Activated CD4-positive, alpha-beta T cell treated with anti-CD3 and anti-CD28 coated beads, Interleukin-2, amount 10 ng/mL, durations not matched to agents 7 days and 5 days (primary cell): ENCODE results near the gene TFF3. TPM values are rescaled to one million over a fixed set of nuclear protein-coding genes. Genes with fewer than 3 reads are reported as not detected.
"Not testable (repeated sequence)": the region's sequence is repeated elsewhere in the genome, so short reads cannot be mapped to it uniquely, and the experiment has no call there.

Experiments
- CTCF ChIA-PET: fragments of 350-600 bp; sonication (Branson Sonifier 250); formaldehyde crosslinking; loops from one replicate; lab custom pipeline; 2021; ENCODE audit warnings: antibody characterized with exemption; lab: Charles Lee
- POLR2A ChIA-PET: fragments of 350-600 bp; sonication (Branson Sonifier 250); formaldehyde crosslinking; loops from one replicate; lab custom pipeline; 2021; ENCODE audit warnings: antibody characterized with exemption; lab: Charles Lee
- DNase-seq: peaks from one replicate; pipeline ENCODE4 v3.0.0-alpha.2; 2020
- H3K27ac Mint-ChIP-seq: one replicate; pipeline ENCODE4 v1.8.0; 2021; ENCODE audit warnings: mild to moderate bottlenecking, moderate library complexity, mixed read lengths
- H3K27me3 Mint-ChIP-seq: one replicate; pipeline ENCODE4 v1.8.0; 2021; ENCODE audit warnings: mixed read lengths
- H3K36me3 Mint-ChIP-seq: one replicate; pipeline ENCODE4 v1.8.0; 2021; ENCODE audit warnings: low read depth, mixed read lengths
- H3K4me1 Mint-ChIP-seq: one replicate; pipeline ENCODE4 v1.8.0; 2021; ENCODE audit warnings: mixed read lengths
- H3K4me3 Mint-ChIP-seq: one replicate; pipeline ENCODE4 v1.8.0; 2021; ENCODE audit warnings: mild to moderate bottlenecking, moderate library complexity, mixed read lengths
- H3K9me3 Mint-ChIP-seq: one replicate; pipeline ENCODE4 v1.8.0; 2021; ENCODE audit warnings: mixed read lengths
- total RNA-seq, 2 experiments: library from RNA; stranded (reverse); gene quantifications; one replicate each; pipeline ENCODE4 v1.2.3, GENCODE V29; 2021

TFF3 gene
- total RNA-seq, 2 experiments from 2014 or later: not detected

- POLR2A ChIA-PET: no interaction called here
- Mint-ChIP-seq H3K36me3 (peaks cover 4% of the 10 kb centered on the region), H3K27ac (no peak overlapping the region), H3K4me1 (peaks cover 21% of the 10 kb centered on the region), H3K9me3 (no peaks in the 10 kb centered on the region), H3K27me3 (no peaks in the 10 kb centered on the region), H3K4me3 (no peak overlapping the region)
- CTCF ChIA-PET: interaction anchor here (0.6 to 1.6 kb wide), 7 partner anchors 12 to 151 kb away, joined by 3 to 5 read pairs (median 4); no protein-coding TSS in a partner anchor
- no peak for DNase-seq
Measured at GRCh38 chr21:42296501-42296900, 18.7 kb downstream of the TFF3 start.

GRCh38 chr21:42295845-42296244 lies 19.4 kb downstream of the TFF3 start:
- peaks cover 4% of the 10 kb centered on the region for H3K36me3 Mint-ChIP-seq
- DNase-seq: no peak
- no peaks in the 10 kb centered on the region for H3K9me3 Mint-ChIP-seq
- POLR2A ChIA-PET: no interaction called here
- peaks cover 21% of the 10 kb centered on the region for H3K4me1 Mint-ChIP-seq
- CTCF ChIA-PET: interaction anchor here (0.6 to 1.4 kb wide), 6 partner anchors 12 to 93 kb away, joined by 3 to 5 read pairs (median 3); no protein-coding TSS in a partner anchor
- H3K27ac Mint-ChIP-seq: no peak overlapping the region
- no peaks in the 10 kb centered on the region for H3K27me3 Mint-ChIP-seq
- H3K4me3 Mint-ChIP-seq: no peak overlapping the region

- Mint-ChIP-seq H3K27me3 (no peaks in the 10 kb centered on the region), H3K4me1 (peaks cover 10% of the 10 kb centered on the region), H3K36me3 (peaks cover 4% of the 10 kb centered on the region), H3K9me3 (no peaks in the 10 kb centered on the region), H3K27ac (no peak overlapping the region), H3K4me3 (no peak overlapping the region)
- ChIA-PET POLR2A (interaction anchor here (0.7 kb wide), 1 partner anchor 178 kb away, joined by 3 read pairs; no protein-coding TSS in a partner anchor), CTCF (interaction anchor here (1.1 kb wide), 1 partner anchor 16 kb away, joined by 3 read pairs; no protein-coding TSS in a partner anchor)
- no peak for DNase-seq
Measured at GRCh38 chr21:42294273-42294880, 20.8 kb downstream of the TFF3 start.

GRCh38 chr21:42293649-42294272 lies 21.4 kb downstream of the TFF3 start:
- peaks cover 4% of the 10 kb centered on the region for H3K4me1 Mint-ChIP-seq
- no peaks in the 10 kb centered on the region for H3K27me3 Mint-ChIP-seq
- H3K27ac Mint-ChIP-seq: no peak overlapping the region
- no peak overlapping the region for H3K4me3 Mint-ChIP-seq
- peaks cover 10% of the 10 kb centered on the region for H3K36me3 Mint-ChIP-seq
- CTCF ChIA-PET: no interaction called here
- DNase-seq: no peak
- H3K9me3 Mint-ChIP-seq: no peaks in the 10 kb centered on the region
- POLR2A ChIA-PET: no interaction called here

- H3K9me3 Mint-ChIP-seq, H3K4me3 Mint-ChIP-seq, DNase-seq, H3K4me1 Mint-ChIP-seq, H3K27ac Mint-ChIP-seq, POLR2A ChIA-PET, H3K27me3 Mint-ChIP-seq: not testable (repeated sequence)
- CTCF ChIA-PET: interaction anchor here (1.5 to 2.6 kb wide), 2 partner anchors 13 to 17 kb away, joined by 3 to 9 read pairs; no protein-coding TSS in a partner anchor
- peaks cover 13% of the 10 kb centered on the region for H3K36me3 Mint-ChIP-seq
Measured at GRCh38 chr21:42292563-42293142, 22.6 kb downstream of the TFF3 start.

- ChIA-PET CTCF (interaction anchor here (1.0 to 2.6 kb wide), 3 partner anchors 12 to 32 kb away, joined by 3 to 9 read pairs (median 3); no protein-coding TSS in a partner anchor), POLR2A (no interaction called here)
- DNase-seq: peak; percentile 12
- H3K27ac Mint-ChIP-seq: no peak overlapping the region
- H3K36me3 Mint-ChIP-seq: peaks cover 10% of the 10 kb centered on the region
- no peaks in the 10 kb centered on the region for H3K4me1 Mint-ChIP-seq
- no peaks in the 10 kb centered on the region for H3K9me3 Mint-ChIP-seq
- H3K27me3 Mint-ChIP-seq: no peaks in the 10 kb centered on the region
- no peak overlapping the region for H3K4me3 Mint-ChIP-seq
Measured at GRCh38 chr21:42291751-42292562, 23.3 kb downstream of the TFF3 start.

- Mint-ChIP-seq H3K27ac (no peak overlapping the region), H3K27me3 (no peaks in the 10 kb centered on the region), H3K4me1 (no peaks in the 10 kb centered on the region), H3K4me3 (no peak overlapping the region), H3K9me3 (no peaks in the 10 kb centered on the region), H3K36me3 (peaks cover 10% of the 10 kb centered on the region)
- DNase-seq: no peak
- CTCF ChIA-PET: interaction anchor here (1.0 to 2.6 kb wide), 5 partner anchors 12 to 143 kb away, joined by 3 to 9 read pairs (median 3); no protein-coding TSS in a partner anchor
- POLR2A ChIA-PET: no interaction called here
Measured at GRCh38 chr21:42291003-42291750, 24.0 kb downstream of the TFF3 start.

- Mint-ChIP-seq H3K9me3 (no peaks in the 10 kb centered on the region), H3K4me3 (no peak overlapping the region), H3K27me3 (no peaks in the 10 kb centered on the region), H3K36me3 (peaks cover 10% of the 10 kb centered on the region), H3K27ac (no peak overlapping the region), H3K4me1 (no peaks in the 10 kb centered on the region)
- POLR2A ChIA-PET: no interaction called here
- DNase-seq: no peak
- CTCF ChIA-PET: interaction anchor here (1.1 to 2.6 kb wide), 3 partner anchors 20 to 142 kb away, joined by 3 to 9 read pairs (median 3); no protein-coding TSS in a partner anchor
Measured at GRCh38 chr21:42290505-42290904, 24.7 kb downstream of the TFF3 start.

- Mint-ChIP-seq H3K27me3 (no peaks in the 10 kb centered on the region), H3K36me3 (peaks cover 10% of the 10 kb centered on the region), H3K4me3 (no peak overlapping the region), H3K9me3 (no peaks in the 10 kb centered on the region), H3K4me1 (no peaks in the 10 kb centered on the region), H3K27ac (no peak overlapping the region)
- POLR2A ChIA-PET: no interaction called here
- CTCF ChIA-PET: interaction anchor here (1.1 to 2.6 kb wide), 3 partner anchors 20 to 142 kb away, joined by 3 to 9 read pairs (median 3); no protein-coding TSS in a partner anchor
- no peak for DNase-seq
Measured at GRCh38 chr21:42289926-42290325, 25.3 kb downstream of the TFF3 start.

GRCh38 chr21:42288962-42289361 lies 26.2 kb downstream of the TFF3 start:
- no peak for DNase-seq
- ChIA-PET CTCF (no interaction called here), POLR2A (no interaction called here)
- H3K4me1 Mint-ChIP-seq: no peaks in the 10 kb centered on the region
- H3K4me3 Mint-ChIP-seq: no peak overlapping the region
- H3K9me3 Mint-ChIP-seq: no peaks in the 10 kb centered on the region
- no peak overlapping the region for H3K27ac Mint-ChIP-seq
- H3K36me3 Mint-ChIP-seq: peaks cover 9% of the 10 kb centered on the region
- no peaks in the 10 kb centered on the region for H3K27me3 Mint-ChIP-seq

- Mint-ChIP-seq H3K4me1 (no peaks in the 10 kb centered on the region), H3K27me3 (no peaks in the 10 kb centered on the region), H3K27ac (no peak overlapping the region), H3K36me3 (peaks cover 9% of the 10 kb centered on the region), H3K4me3 (no peak overlapping the region), H3K9me3 (no peaks in the 10 kb centered on the region)
- CTCF ChIA-PET: interaction anchor here (1.1 kb wide), 1 partner anchor 67 kb away, joined by 3 read pairs; no protein-coding TSS in a partner anchor
- POLR2A ChIA-PET: no interaction called here
- DNase-seq: no peak
Measured at GRCh38 chr21:42287193-42288083, 27.8 kb downstream of the TFF3 start.
